Smooth muscle cell (in vitro differentiated cells): ENCODE measurements around the gene SLC24A3. TPM values are rescaled to one million over a fixed set of nuclear protein-coding genes. Genes with fewer than 3 reads are reported as not detected.

Experiments used
- DNase-seq: peaks from one replicate; lab custom pipeline; 2025; ENCODE audit not compliant: unreplicated experiment; lab: John Stamatoyannopoulos, UW
- H2AFZ ChIP-seq: fragments of 200-600 bp; sonication (generic); 2 replicates; pipeline ENCODE4 v1.6.0; 2016; ENCODE audit warnings: antibody characterized with exemption, low read depth, mild to moderate bottlenecking
- H3F3A ChIP-seq: fragments of 200-600 bp; sonication (generic); 2 replicates; pipeline ENCODE4 v1.6.0; 2017; ENCODE audit warnings: antibody characterized with exemption, low read depth
- H3K27ac ChIP-seq: fragments of 200-600 bp; sonication (generic); 2 replicates; pipeline ENCODE4 v1.5.1; 2016; ENCODE audit warnings: low read depth, mild to moderate bottlenecking
- H3K27me3 ChIP-seq: fragments of 200-600 bp; sonication (generic); 2 replicates; pipeline ENCODE4 v1.6.1; 2016; ENCODE audit warnings: low read depth, mild to moderate bottlenecking
- H3K36me3 ChIP-seq: fragments of 200-600 bp; sonication (generic); 2 replicates; pipeline ENCODE4 v1.5.1; 2016; ENCODE audit warnings: low read depth
- H3K4me1 ChIP-seq: fragments of 200-600 bp; sonication (generic); 2 replicates; pipeline ENCODE4 v1.5.1; 2016; ENCODE audit warnings: low read depth
- H3K4me2 ChIP-seq: fragments of 200-600 bp; sonication (generic); 2 replicates; pipeline ENCODE4 v1.6.0; 2016; ENCODE audit warnings: mild to moderate bottlenecking
- H3K4me3 ChIP-seq: fragments of 200-600 bp; sonication (generic); 2 replicates; pipeline ENCODE4 v1.5.1; 2016; ENCODE audit warnings: mild to moderate bottlenecking
- H3K79me2 ChIP-seq: fragments of 200-600 bp; sonication (generic); 2 replicates; pipeline ENCODE4 v1.6.0; 2016; ENCODE audit warnings: low read depth, mild to moderate bottlenecking
- H3K9ac ChIP-seq: fragments of 200-600 bp; sonication (generic); 2 replicates; pipeline ENCODE4 v1.6.0; 2016; ENCODE audit warnings: low read depth
- H3K9me3 ChIP-seq: fragments of 200-600 bp; sonication (generic); replicated peaks from 2 replicates; pipeline ENCODE4 v1.5.1; 2016; ENCODE audit warnings: low read depth
- H4K20me1 ChIP-seq: fragments of 200-600 bp; sonication (generic); 2 replicates; pipeline ENCODE4 v1.6.0; 2016; ENCODE audit warnings: low read depth
- WGBS: methylation state at CpG from one replicate; pipeline ENCODE4 v1.1.7; 2016; ENCODE audit warnings: low lambda C conversion rate; 5-methylcytosine and 5-hydroxymethylcytosine counted together
- polyA plus RNA-seq: library from polyadenylated mRNA; unstranded; fragments of >200 nt; fragmentation: Nextera tagmentation; extraction: Ambion mirVana; gene quantifications from 2 replicates; pipeline ENCODE4 v1.2.1, GENCODE V29; 2016
- total RNA-seq: library from RNA; depleted of rRNA; stranded (reverse); fragments of >200 nt; gene quantifications from 2 replicates; pipeline ENCODE4 v1.2.3, GENCODE V29; 2014
- TF ChIP-seq, protein P1 (sequence below): fragments of 200-600 bp; sonication (generic); IDR thresholded peaks from 2 replicates; pipeline ENCODE4 v1.5.1; 2017; ENCODE audit warnings: borderline replicate concordance, mild to moderate bottlenecking, antibody characterized with exemption; ENCODE audit not compliant: insufficient read depth, poor library complexity, severe bottlenecking

Gene SLC24A3
- total and polyA plus RNA-seq, 2 experiments from 2014 or later = 2.5 to 3.2 TPM

GRCh38 chr20:19284400-19285178, 72.1 kb downstream of the SLC24A3 start:
- 39% methylated on average over 3 of the region's 3 CpGs for WGBS
- Histone ChIP-seq H3K4me2 (no peak overlapping the region), H3K4me3 (no peak overlapping the region)

GRCh38 chr20:19285436-19285835, 73.0 kb downstream of the SLC24A3 start:
- TF ChIP-seq, protein P1, sequence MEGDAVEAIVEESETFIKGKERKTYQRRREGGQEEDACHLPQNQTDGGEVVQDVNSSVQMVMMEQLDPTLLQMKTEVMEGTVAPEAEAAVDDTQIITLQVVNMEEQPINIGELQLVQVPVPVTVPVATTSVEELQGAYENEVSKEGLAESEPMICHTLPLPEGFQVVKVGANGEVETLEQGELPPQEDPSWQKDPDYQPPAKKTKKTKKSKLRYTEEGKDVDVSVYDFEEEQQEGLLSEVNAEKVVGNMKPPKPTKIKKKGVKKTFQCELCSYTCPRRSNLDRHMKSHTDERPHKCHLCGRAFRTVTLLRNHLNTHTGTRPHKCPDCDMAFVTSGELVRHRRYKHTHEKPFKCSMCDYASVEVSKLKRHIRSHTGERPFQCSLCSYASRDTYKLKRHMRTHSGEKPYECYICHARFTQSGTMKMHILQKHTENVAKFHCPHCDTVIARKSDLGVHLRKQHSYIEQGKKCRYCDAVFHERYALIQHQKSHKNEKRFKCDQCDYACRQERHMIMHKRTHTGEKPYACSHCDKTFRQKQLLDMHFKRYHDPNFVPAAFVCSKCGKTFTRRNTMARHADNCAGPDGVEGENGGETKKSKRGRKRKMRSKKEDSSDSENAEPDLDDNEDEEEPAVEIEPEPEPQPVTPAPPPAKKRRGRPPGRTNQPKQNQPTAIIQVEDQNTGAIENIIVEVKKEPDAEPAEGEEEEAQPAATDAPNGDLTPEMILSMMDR = no peak
- H3K4me2 ChIP-seq = peak overlapping the region; percentile 20

More at GRCh38 chr20:19284400-19285178, 72.1 kb downstream of the SLC24A3 start:
- Histone ChIP-seq H3K27me3 (no peaks in the 10 kb centered on the region), H3F3A (peaks cover 18% of the 10 kb centered on the region), H3K9ac (no peak overlapping the region), H3K9me3 (no peaks in the 10 kb centered on the region), H3K4me1 (peaks cover 6% of the 10 kb centered on the region), H3K36me3 (no peaks in the 10 kb centered on the region), H4K20me1 (no peaks in the 10 kb centered on the region), H3K79me2 (no peaks in the 10 kb centered on the region), H2AFZ (no peak overlapping the region), H3K27ac (peak overlapping the region; percentile 14)
- TF ChIP-seq, protein P1 = no peak
- DNase-seq = no peak

GRCh38 chr20:19288061-19288460, 75.6 kb downstream of the SLC24A3 start:
- DNase-seq = no peak
- Histone ChIP-seq H3K27ac (peak overlapping the region; percentile 86), H3K79me2 (no peaks in the 10 kb centered on the region), H3K9me3 (no peaks in the 10 kb centered on the region), H4K20me1 (no peaks in the 10 kb centered on the region), H3K36me3 (no peaks in the 10 kb centered on the region), H3F3A (peaks cover 19% of the 10 kb centered on the region), H3K4me1 (peaks cover 6% of the 10 kb centered on the region), H3K27me3 (no peaks in the 10 kb centered on the region), H3K4me2 (peak overlapping the region; percentile 35), H3K9ac (no peak overlapping the region), H2AFZ (no peak overlapping the region), H3K4me3 (no peak overlapping the region)
- TF ChIP-seq, protein P1 = no peak
- WGBS = 4% methylated on average over 2 of the region's 2 CpGs

More at GRCh38 chr20:19285436-19285835, 73.0 kb downstream of the SLC24A3 start:
- no peaks in the 10 kb centered on the region for H3K9me3 ChIP-seq
- no peak overlapping the region for H3K9ac ChIP-seq
- no peaks in the 10 kb centered on the region for H4K20me1 ChIP-seq
- no peaks in the 10 kb centered on the region for H3K27me3 ChIP-seq
- peak overlapping the region; percentile 16 for H3K27ac ChIP-seq
- peaks cover 6% of the 10 kb centered on the region for H3K4me1 ChIP-seq
- WGBS = 72% methylated on average over 2 of the region's 2 CpGs
- peaks cover 19% of the 10 kb centered on the region for H3F3A ChIP-seq
- H3K79me2 ChIP-seq = no peaks in the 10 kb centered on the region
- H3K4me3 ChIP-seq = no peak overlapping the region
- H2AFZ ChIP-seq = no peak overlapping the region
- H3K36me3 ChIP-seq = no peaks in the 10 kb centered on the region
- no peak for DNase-seq

GRCh38 chr20:19288636-19289035, 76.2 kb downstream of the SLC24A3 start:
- Histone ChIP-seq H3K9me3 (no peaks in the 10 kb centered on the region), H3K4me2 (peak overlapping the region; percentile 35), H3K9ac (no peak overlapping the region), H3F3A (peaks cover 19% of the 10 kb centered on the region), H3K79me2 (no peaks in the 10 kb centered on the region), H3K36me3 (no peaks in the 10 kb centered on the region), H3K4me1 (peaks cover 6% of the 10 kb centered on the region), H3K4me3 (no peak overlapping the region), H2AFZ (no peak overlapping the region), H4K20me1 (no peaks in the 10 kb centered on the region), H3K27ac (peak overlapping the region; percentile 86), H3K27me3 (no peaks in the 10 kb centered on the region)
- no peak for DNase-seq
- TF ChIP-seq, protein P1 = no peak
- 3% methylated on average over 3 of the region's 3 CpGs for WGBS
